Measurements from ENCODE around the gene THAP11.

- TF ChIP-seq CTCF (IDR thresholded peaks at IDR 0.05): peak in 1 of 3 donors; percentile 10
- peak; percentile 66 for TF ChIP-seq POLR2A (IDR thresholded peaks at IDR 0.05)
These were observed 4.4 kb downstream of the THAP11 start, which contains the start of gene NUTF2 for GRCh38 chr16:67846320-67847063.
